HFF-Myc (cell line): Measurements from ENCODE around the gene ATP6V0E2.
"Not testable (repeated sequence)": the region's sequence is repeated elsewhere in the genome, so short reads cannot be mapped to it uniquely, and the experiment has no call there.

Experiments
- DNase-seq: peaks from one replicate; pipeline ENCODE4 v3.0.0-alpha.2; 2011; ENCODE audit warnings: low read depth; ENCODE audit errors: extremely low read depth
- H3K4me3 ChIP-seq: replicated peaks from 2 replicates; pipeline ENCODE4 v1.5.1; 2011; ENCODE audit warnings: low read depth, mild to moderate bottlenecking, control low read depth, low read length
- TF ChIP-seq, protein P1 (sequence below): IDR thresholded peaks from 2 replicates; pipeline ENCODE4 v1.5.1; 2012; ENCODE audit warnings: mild to moderate bottlenecking, low read depth, low read length, control low read depth; ENCODE audit errors: missing control alignments

ATP6V0E2 gene

DNA sequence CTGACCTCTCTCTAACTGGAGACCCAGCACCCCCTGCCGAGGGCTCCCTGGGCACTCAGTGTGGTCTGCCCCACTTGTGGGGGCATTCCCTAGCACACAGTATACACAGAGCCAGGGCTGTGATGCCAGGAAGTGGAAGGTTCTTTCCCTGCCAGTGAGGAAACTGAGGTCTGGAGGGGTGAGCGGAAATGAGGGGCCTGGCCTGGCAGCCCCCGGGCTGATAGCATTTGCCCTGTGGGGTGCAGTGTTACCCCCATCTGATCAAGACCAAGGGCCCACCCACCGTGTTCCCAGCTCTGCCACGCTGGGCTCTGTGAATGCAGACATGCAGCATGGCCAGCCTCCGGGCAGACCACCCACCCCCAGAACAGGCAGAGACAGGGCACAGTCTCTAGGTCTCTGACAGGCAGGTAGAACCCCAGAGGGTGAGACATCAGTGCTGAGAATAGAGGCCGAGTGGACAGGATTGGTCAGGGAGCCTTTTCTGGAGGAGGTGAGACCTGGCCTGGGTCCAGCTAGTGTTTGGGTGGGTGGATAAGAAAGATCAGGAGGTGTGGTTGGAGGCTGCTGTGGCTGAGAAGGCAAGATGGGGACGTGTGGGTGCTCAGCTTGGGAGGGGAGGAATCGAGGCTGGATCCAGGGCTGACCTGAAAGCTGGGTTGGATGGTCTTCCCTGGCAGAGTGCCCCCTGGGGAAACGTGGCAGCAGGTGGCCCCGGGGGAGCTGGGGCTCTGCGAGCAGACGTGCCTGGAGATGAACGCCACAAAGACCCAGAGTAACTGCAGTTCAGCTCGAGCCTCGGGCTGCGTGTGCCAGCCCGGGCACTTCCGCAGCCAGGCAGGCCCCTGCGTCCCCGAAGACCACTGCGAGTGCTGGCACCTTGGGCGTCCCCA is 46.4 kb upstream of the ATP6V0E2 start:
- TF ChIP-seq, protein P1, sequence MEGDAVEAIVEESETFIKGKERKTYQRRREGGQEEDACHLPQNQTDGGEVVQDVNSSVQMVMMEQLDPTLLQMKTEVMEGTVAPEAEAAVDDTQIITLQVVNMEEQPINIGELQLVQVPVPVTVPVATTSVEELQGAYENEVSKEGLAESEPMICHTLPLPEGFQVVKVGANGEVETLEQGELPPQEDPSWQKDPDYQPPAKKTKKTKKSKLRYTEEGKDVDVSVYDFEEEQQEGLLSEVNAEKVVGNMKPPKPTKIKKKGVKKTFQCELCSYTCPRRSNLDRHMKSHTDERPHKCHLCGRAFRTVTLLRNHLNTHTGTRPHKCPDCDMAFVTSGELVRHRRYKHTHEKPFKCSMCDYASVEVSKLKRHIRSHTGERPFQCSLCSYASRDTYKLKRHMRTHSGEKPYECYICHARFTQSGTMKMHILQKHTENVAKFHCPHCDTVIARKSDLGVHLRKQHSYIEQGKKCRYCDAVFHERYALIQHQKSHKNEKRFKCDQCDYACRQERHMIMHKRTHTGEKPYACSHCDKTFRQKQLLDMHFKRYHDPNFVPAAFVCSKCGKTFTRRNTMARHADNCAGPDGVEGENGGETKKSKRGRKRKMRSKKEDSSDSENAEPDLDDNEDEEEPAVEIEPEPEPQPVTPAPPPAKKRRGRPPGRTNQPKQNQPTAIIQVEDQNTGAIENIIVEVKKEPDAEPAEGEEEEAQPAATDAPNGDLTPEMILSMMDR, result no peak
- DNase-seq, result no peak
- no peak overlapping the region for H3K4me3 ChIP-seq

DNA sequence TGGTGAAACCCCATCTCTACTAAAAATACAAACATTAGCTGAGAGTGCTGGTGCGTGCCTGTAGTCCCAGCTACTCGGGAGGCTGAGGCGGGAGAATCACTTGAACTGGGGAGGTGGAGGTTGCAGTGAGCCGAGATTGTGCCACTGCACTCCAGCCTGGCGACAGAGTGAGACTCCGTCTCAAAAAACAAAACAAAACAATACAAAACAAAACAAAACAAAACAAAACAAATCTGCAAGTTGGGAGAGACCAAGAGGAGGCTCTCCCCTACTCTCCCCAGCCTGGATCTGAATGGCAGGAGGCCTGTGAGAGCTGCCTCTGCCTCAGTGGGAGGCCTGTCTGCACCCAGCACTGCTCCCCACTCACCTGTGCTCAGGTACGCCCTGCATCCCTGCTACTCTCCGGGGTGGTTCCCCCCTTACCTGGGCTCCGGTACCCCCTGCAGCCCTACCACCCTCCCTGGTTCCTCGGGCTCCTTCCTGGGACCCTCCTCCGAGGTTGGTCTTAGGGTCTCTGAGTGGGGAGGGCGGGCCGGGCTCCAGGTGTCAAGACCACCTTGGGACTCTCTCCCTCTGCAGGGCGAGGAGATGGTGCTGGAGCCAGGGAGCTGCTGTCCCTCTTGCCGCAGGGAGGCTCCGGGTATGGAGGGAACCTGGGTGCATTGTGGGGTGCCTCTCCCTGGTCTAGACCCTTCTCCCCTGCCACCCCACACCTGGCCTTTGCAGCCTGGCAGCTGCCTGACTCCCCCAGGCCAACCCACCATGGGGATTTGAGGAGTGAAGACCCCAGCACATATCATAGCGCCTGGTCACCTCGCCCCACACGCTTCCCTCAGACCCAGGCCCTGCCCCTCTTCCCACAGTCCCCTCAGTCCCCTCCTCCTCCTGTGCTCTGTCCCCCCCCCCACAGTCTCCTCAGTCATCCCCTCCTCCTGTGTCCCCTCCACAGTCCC is 45.1 kb upstream of the ATP6V0E2 start:
- DNase-seq, result no peak
- TF ChIP-seq, protein P1, result no peak
- H3K4me3 ChIP-seq, result no peak overlapping the region

DNA sequence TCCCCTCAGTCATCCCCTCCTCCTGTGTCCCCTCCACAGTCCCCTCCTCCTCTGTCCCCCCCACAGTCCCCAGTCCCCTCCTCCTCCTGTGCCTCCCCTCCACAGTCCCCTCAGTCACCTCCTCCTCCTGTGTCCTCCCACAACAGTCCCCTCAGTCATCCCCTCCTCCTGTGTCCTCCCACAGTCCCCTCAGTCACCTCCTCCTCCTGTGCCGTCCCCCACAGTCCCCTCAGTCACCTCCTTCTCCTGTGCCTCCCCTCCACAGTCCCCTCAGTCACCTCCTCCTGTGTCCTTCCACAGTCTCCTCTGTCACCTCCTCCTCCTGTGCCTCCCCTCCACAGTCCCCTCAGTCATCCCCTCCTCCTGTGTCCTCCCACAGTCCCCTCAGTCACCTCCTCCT is 43.2 kb upstream of the ATP6V0E2 start:
- DNase-seq, H3K4me3 ChIP-seq: not testable (repeated sequence)

DNA sequence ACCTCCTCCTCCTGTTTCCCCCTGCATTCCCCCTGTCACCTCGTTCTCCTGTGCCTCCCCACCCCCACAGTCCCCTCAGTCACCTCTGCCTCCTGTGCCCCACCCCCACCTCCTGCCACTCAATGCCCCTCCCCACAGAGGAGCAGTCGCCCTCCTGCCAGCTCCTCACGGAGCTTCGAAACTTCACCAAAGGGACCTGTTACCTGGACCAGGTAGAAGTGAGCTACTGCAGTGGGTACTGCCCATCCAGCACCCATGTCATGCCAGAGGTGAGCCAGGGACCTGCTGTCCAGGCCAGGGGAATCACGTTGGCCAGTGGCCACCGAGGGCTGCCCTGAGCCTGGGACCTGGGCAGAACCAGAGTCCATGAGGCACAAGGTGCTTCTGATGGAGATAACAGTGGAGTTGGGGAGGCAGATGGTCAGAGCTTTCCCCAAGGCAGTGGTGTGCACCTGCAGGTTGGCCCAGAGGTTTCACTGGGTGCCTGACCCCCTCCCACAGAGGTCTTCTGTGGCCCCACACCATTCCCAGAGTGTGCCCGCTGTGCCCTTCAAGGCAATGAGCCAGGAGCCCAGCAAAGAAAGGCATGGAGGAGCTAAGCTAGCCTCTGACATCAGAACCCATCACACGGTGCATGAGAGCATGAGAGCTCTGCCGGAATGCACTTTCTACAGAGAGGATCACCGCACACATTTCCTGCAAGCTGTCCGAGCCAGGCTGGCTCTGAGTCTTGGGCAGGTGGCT is 42.6 kb upstream of the ATP6V0E2 start:
- no peak overlapping the region for H3K4me3 ChIP-seq
- TF ChIP-seq, protein P1, result no peak
- DNase-seq, result no peak

DNA sequence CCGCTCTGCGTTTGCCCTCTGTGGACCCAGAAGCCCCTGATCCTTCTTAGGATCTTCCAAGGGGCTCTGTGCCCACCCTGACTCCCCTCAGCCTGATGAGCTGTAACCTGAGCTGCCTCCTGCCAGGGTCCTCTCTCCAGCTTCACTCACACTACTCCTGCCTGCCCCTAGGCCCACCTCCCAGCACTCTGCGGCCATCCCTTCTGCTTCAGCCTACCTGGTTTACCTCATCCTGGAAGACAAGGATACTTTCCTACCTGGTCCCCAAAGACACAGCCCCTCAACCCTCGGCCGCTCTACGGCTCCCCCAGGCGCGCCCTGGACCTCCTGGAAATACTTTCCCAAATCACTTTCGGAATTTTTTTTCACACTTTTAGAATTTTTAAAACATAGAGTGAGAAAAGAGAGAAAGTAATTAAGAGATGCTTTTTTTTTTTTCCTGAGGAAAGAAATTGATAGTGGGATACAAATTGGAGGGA is 42.0 kb upstream of the ATP6V0E2 start:
- no peak for DNase-seq
- TF ChIP-seq, protein P1, result no peak
- no peak overlapping the region for H3K4me3 ChIP-seq

DNA sequence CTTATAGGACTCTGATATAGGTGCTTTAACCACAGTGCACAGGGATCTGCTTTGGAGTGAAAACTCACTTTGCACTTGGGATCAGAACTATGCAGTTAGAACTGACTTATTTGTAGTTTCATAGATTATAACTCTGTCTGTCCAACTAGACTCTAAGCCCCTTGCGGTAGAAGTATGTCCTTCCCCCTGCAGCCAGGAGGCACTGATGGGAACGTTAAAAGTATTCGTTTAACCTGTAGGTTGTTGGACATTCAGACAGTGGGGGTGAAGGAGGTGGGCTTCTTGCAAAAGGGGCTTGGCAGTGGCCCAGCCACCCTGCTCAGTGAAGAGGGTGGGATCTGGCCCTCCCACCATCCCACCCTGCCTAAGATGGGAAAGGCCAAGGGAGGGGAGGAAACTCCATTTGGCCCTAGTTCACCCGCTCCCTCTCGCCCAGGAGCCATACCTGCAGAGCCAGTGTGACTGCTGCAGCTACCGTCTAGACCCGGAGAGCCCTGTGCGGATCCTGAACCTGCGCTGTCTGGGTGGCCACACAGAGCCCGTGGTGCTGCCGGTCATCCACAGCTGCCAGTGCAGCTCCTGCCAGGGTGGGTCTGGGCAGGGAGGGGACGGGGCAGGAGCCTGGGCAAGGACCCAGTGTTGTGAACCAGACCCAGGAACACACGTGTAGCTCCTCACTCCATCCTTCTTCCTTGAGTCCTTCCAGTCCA is 41.3 kb upstream of the ATP6V0E2 start:
- no peak for DNase-seq
- TF ChIP-seq, protein P1, result peak; percentile 12
- H3K4me3 ChIP-seq, result no peak overlapping the region
